Measurements from ENCODE around the gene DDX24.

Gene DDX24

GRCh38 chr14:94008234-94008633 lies 72.8 kb downstream of the DDX24 start:
- Histone ChIP-seq H3K4me3 (no peak overlapping the region), H3K4me1 (0 out of 2 replicates have a peak, but pooled peaks cover 3% of the 10 kb centered on the region), H3K27me3 (ENCODE audit: low read depth) (no peaks in the 10 kb centered on the region; the same call in 1 of the 2 replicates), H3K9me3 (no peaks in the 10 kb centered on the region), H3K36me3 (replicated peaks) (no peaks in the 10 kb centered on the region)
- no peak for DNase-seq (ENCODE audit: low spot score in 2 of 2)
- in situ Hi-C loops (cut with MboI; ENCODE audit: low sequenced_read_pairs), result no loop called here

- H3K27me3 ChIP-seq (ENCODE audit: low read depth), result no peaks in the 10 kb centered on the region; the same call in 1 of the 2 replicates
- H3K4me1 ChIP-seq, result 0 out of 2 replicates have a peak, but pooled peaks cover 3% of the 10 kb centered on the region
- no peaks in the 10 kb centered on the region for H3K36me3 ChIP-seq (replicated peaks)
- H3K4me3 ChIP-seq, result no peak overlapping the region
- in situ Hi-C loops (cut with MboI; ENCODE audit: low sequenced_read_pairs), result no loop called here
- H3K9me3 ChIP-seq, result no peaks in the 10 kb centered on the region
- peak in 1 of 2 experiments; percentile 51 for DNase-seq (ENCODE audit: low spot score in 2 of 2)
These were observed 75.5 kb downstream of the DDX24 start for GRCh38 chr14:94005324-94006073.

GRCh38 chr14:94004015-94004414 lies 77.0 kb downstream of the DDX24 start:
- H3K4me1 ChIP-seq, result 0 out of 2 replicates have a peak, but pooled peaks cover 3% of the 10 kb centered on the region
- H3K4me3 ChIP-seq, result no peak overlapping the region
- DNase-seq (ENCODE audit: low spot score in 2 of 2), result no peak
- no peaks in the 10 kb centered on the region for H3K9me3 ChIP-seq
- in situ Hi-C loops (cut with MboI; ENCODE audit: low sequenced_read_pairs), result loop anchor here (5.0 kb wide), 1 partner anchor 62 kb away; no protein-coding TSS in a partner anchor
- H3K27me3 ChIP-seq (ENCODE audit: low read depth), result no peaks in the 10 kb centered on the region; the same call in 1 of the 2 replicates
- no peaks in the 10 kb centered on the region for H3K36me3 ChIP-seq (replicated peaks)

- in situ Hi-C loops (cut with MboI; ENCODE audit: low sequenced_read_pairs), result loop anchor here (5.0 kb wide), 1 partner anchor 61 kb away; no protein-coding TSS in a partner anchor
- no peak for DNase-seq (ENCODE audit: low spot score in 2 of 2)
- Histone ChIP-seq H3K9me3 (no peaks in the 10 kb centered on the region), H3K4me3 (no peak overlapping the region), H3K36me3 (replicated peaks) (no peaks in the 10 kb centered on the region), H3K4me1 (0 out of 2 replicates have a peak, but pooled peaks cover 3% of the 10 kb centered on the region), H3K27me3 (ENCODE audit: low read depth) (no peaks in the 10 kb centered on the region; the same call in 1 of the 2 replicates)
These were observed 77.6 kb downstream of the DDX24 start for GRCh38 chr14:94003397-94003796.

- Histone ChIP-seq H3K27me3 (ENCODE audit: low read depth) (no peaks in the 10 kb centered on the region; the same call in 1 of the 2 replicates), H3K4me1 (0 out of 2 replicates have a peak, but pooled peaks cover 3% of the 10 kb centered on the region), H3K9me3 (no peaks in the 10 kb centered on the region), H3K36me3 (replicated peaks) (no peaks in the 10 kb centered on the region), H3K4me3 (no peak overlapping the region)
- peak; percentile 64 to 74 for DNase-seq (ENCODE audit: low spot score in 2 of 2)
- in situ Hi-C loops (cut with MboI; ENCODE audit: low sequenced_read_pairs), result loop anchor here (5.0 kb wide), 1 partner anchor 59 kb away; no protein-coding TSS in a partner anchor
These were observed 79.3 kb downstream of the DDX24 start for GRCh38 chr14:94001501-94002396.

- in situ Hi-C loops (cut with MboI; ENCODE audit: low sequenced_read_pairs), result loop anchor here (5.0 kb wide), 1 partner anchor 59 kb away; no protein-coding TSS in a partner anchor
- no peaks in the 10 kb centered on the region for H3K36me3 ChIP-seq (replicated peaks)
- H3K9me3 ChIP-seq, result no peaks in the 10 kb centered on the region
- H3K4me1 ChIP-seq, result 0 out of 2 replicates have a peak, but pooled peaks cover 3% of the 10 kb centered on the region
- H3K4me3 ChIP-seq, result no peak overlapping the region
- no peak for DNase-seq (ENCODE audit: low spot score in 2 of 2)
- no peaks in the 10 kb centered on the region; the same call in 1 of the 2 replicates for H3K27me3 ChIP-seq (ENCODE audit: low read depth)
These were observed 80.0 kb downstream of the DDX24 start for GRCh38 chr14:94001016-94001415.

- H3K4me3 ChIP-seq, result no peak overlapping the region
- H3K4me1 ChIP-seq, result 0 out of 2 replicates have a peak, but pooled peaks cover 2% of the 10 kb centered on the region
- in situ Hi-C loops (cut with MboI; ENCODE audit: low sequenced_read_pairs), result loop anchor here (5.0 kb wide), 1 partner anchor 58 kb away; no protein-coding TSS in a partner anchor
- H3K9me3 ChIP-seq, result no peaks in the 10 kb centered on the region
- DNase-seq (ENCODE audit: low spot score in 2 of 2), result no peak
- no peaks in the 10 kb centered on the region for H3K36me3 ChIP-seq (replicated peaks)
- no peaks in the 10 kb centered on the region; the same call in 1 of the 2 replicates for H3K27me3 ChIP-seq (ENCODE audit: low read depth)
These were observed 80.7 kb downstream of the DDX24 start for GRCh38 chr14:94000267-94000666.

GRCh38 chr14:93999573-93999972 lies 81.4 kb downstream of the DDX24 start:
- DNase-seq (ENCODE audit: low spot score in 2 of 2), result no peak
- in situ Hi-C loops (cut with MboI; ENCODE audit: low sequenced_read_pairs), result no loop called here

GRCh38 chr14:93998871-93999403 lies 82.1 kb downstream of the DDX24 start:
- no peak for DNase-seq (ENCODE audit: low spot score in 2 of 2)
- H3K36me3 ChIP-seq (replicated peaks), result no peaks in the 10 kb centered on the region
- no peaks in the 10 kb centered on the region for H3K9me3 ChIP-seq
- in situ Hi-C loops (cut with MboI; ENCODE audit: low sequenced_read_pairs), result no loop called here
- no peaks in the 10 kb centered on the region for H3K4me1 ChIP-seq
- H3K4me3 ChIP-seq, result no peak overlapping the region
- no peaks in the 10 kb centered on the region for H3K27me3 ChIP-seq (ENCODE audit: low read depth)

More at GRCh38 chr14:93999573-93999972, 81.4 kb downstream of the DDX24 start:
- no peaks in the 10 kb centered on the region for H3K9me3 ChIP-seq
- no peaks in the 10 kb centered on the region for H3K27me3 ChIP-seq (ENCODE audit: low read depth)
- H3K4me3 ChIP-seq, result no peak overlapping the region
- H3K36me3 ChIP-seq (replicated peaks), result no peaks in the 10 kb centered on the region
- H3K4me1 ChIP-seq, result no peaks in the 10 kb centered on the region
